PFSK-1 (cell line): ENCODE measurements around the gene GCM1.

Experiments
- POLR2AphosphoS5 ChIP-seq: IDR thresholded peaks from 2 replicates; pipeline ENCODE4 v1.6.1; 2012; ENCODE audit warnings: low read depth, mild to moderate bottlenecking, control low read depth, low read length, moderate library complexity
- REST ChIP-seq, 2 experiments: IDR thresholded peaks; 2 replicates each; pipeline versions ENCODE4 v1.6.1 to v1.8.0; 2011 to 2012; ENCODE audit warnings: low read depth in 2 of 2, low read length in 2 of 2, control low read depth in 1 of 2, inconsistent platforms in 1 of 2, mild to moderate bottlenecking in 1 of 2, moderate library complexity in 1 of 2; ENCODE audit not compliant: insufficient read depth in 1 of 2
- SIN3A ChIP-seq: IDR thresholded peaks from 2 replicates; pipeline ENCODE4 v1.6.1; 2012; ENCODE audit warnings: mild to moderate bottlenecking, low read length, moderate library complexity, borderline replicate concordance; ENCODE audit not compliant: insufficient read depth
- TAF1 ChIP-seq: IDR thresholded peaks from 2 replicates; pipeline ENCODE4 v1.6.1; 2012; ENCODE audit warnings: low read length, control low read depth, borderline replicate concordance; ENCODE audit not compliant: insufficient read depth

GRCh38 chr6:53180678-53181077 is 32.0 kb upstream of the GCM1 start:
- TF ChIP-seq POLR2AphosphoS5 (no peak), TAF1 (no peak), REST (IDR thresholded peaks at IDR 0.05; ENCODE audit: insufficient read depth in 1 of 2, low read depth in 2 of 2, low read length in 2 of 2) (no peak), SIN3A (no peak)
